ENCODE data around the gene FAM181A.

Gene FAM181A

GRCh38 chr14:93951635-93952540 lies 24.7 kb downstream of the FAM181A start:
- 73 to 74% methylated on average over 5 to 7 of the region's 7 CpGs for WGBS, 2 experiments (ENCODE audit: insufficient coverage in 2 of 2)
- Histone ChIP-seq H3K36me3 (ENCODE audit: control insufficient read depth, insufficient read depth, low read length) (no peaks in the 10 kb centered on the region), H3K4me1 (ENCODE audit: control insufficient read depth, insufficient read depth, low read length, poor library complexity, severe bottlenecking) (peaks cover 13% of the 10 kb centered on the region), H3K4me3 (ENCODE audit: extremely low read depth, insufficient read depth, low read length, poor library complexity, severe bottlenecking) (no peak overlapping the region), H3K9me3 (ENCODE audit: control insufficient read depth, low read length) (no peaks in the 10 kb centered on the region), H3K27ac (ENCODE audit: low read depth, low read length, severe bottlenecking) (no peak overlapping the region)

GRCh38 chr14:93952829-93953228 lies 25.7 kb downstream of the FAM181A start:
- 83 to 94% methylated on average over 3 of the region's 3 CpGs for WGBS, 2 experiments (ENCODE audit: insufficient coverage in 2 of 2)

GRCh38 chr14:93953263-93953662 lies 26.1 kb downstream of the FAM181A start:
- Histone ChIP-seq H3K4me1 (ENCODE audit: control insufficient read depth, insufficient read depth, low read length, poor library complexity, severe bottlenecking) (peaks cover 13% of the 10 kb centered on the region), H3K4me3 (ENCODE audit: extremely low read depth, insufficient read depth, low read length, poor library complexity, severe bottlenecking) (no peak overlapping the region), H3K36me3 (ENCODE audit: control insufficient read depth, insufficient read depth, low read length) (no peaks in the 10 kb centered on the region), H3K9me3 (ENCODE audit: control insufficient read depth, low read length) (no peaks in the 10 kb centered on the region), H3K27ac (ENCODE audit: low read depth, low read length, severe bottlenecking) (no peak overlapping the region)
- WGBS, 2 experiments (ENCODE audit: insufficient coverage in 2 of 2): 81 to 83% methylated on average over 14 of the region's 14 CpGs

More at GRCh38 chr14:93952829-93953228, 25.7 kb downstream of the FAM181A start:
- H3K27ac ChIP-seq (ENCODE audit: low read depth, low read length, severe bottlenecking): no peak overlapping the region
- peaks cover 13% of the 10 kb centered on the region for H3K4me1 ChIP-seq (ENCODE audit: control insufficient read depth, insufficient read depth, low read length, poor library complexity, severe bottlenecking)
- H3K9me3 ChIP-seq (ENCODE audit: control insufficient read depth, low read length): no peaks in the 10 kb centered on the region
- no peaks in the 10 kb centered on the region for H3K36me3 ChIP-seq (ENCODE audit: control insufficient read depth, insufficient read depth, low read length)
- no peak overlapping the region for H3K4me3 ChIP-seq (ENCODE audit: extremely low read depth, insufficient read depth, low read length, poor library complexity, severe bottlenecking)

- Histone ChIP-seq H3K4me1 (ENCODE audit: control insufficient read depth, insufficient read depth, low read length, poor library complexity, severe bottlenecking) (peaks cover 15% of the 10 kb centered on the region), H3K27ac (ENCODE audit: low read depth, low read length, severe bottlenecking) (no peak overlapping the region), H3K36me3 (ENCODE audit: control insufficient read depth, insufficient read depth, low read length) (no peaks in the 10 kb centered on the region), H3K9me3 (ENCODE audit: control insufficient read depth, low read length) (no peaks in the 10 kb centered on the region), H3K4me3 (ENCODE audit: extremely low read depth, insufficient read depth, low read length, poor library complexity, severe bottlenecking) (no peak overlapping the region)
- WGBS, 2 experiments (ENCODE audit: insufficient coverage in 2 of 2): 76 to 78% methylated on average over 10 to 17 of the region's 18 CpGs
These were observed 26.8 kb downstream of the FAM181A start for GRCh38 chr14:93953739-93954515.

- H3K36me3 ChIP-seq (ENCODE audit: control insufficient read depth, insufficient read depth, low read length): no peaks in the 10 kb centered on the region
- H3K27ac ChIP-seq (ENCODE audit: low read depth, low read length, severe bottlenecking): no peak overlapping the region
- 79 to 81% methylated on average over 3 to 4 of the region's 4 CpGs for WGBS, 2 experiments (ENCODE audit: insufficient coverage in 2 of 2)
- H3K4me3 ChIP-seq (ENCODE audit: extremely low read depth, insufficient read depth, low read length, poor library complexity, severe bottlenecking): no peak overlapping the region
- H3K9me3 ChIP-seq (ENCODE audit: control insufficient read depth, low read length): no peaks in the 10 kb centered on the region
- peaks cover 20% of the 10 kb centered on the region for H3K4me1 ChIP-seq (ENCODE audit: control insufficient read depth, insufficient read depth, low read length, poor library complexity, severe bottlenecking)
These were observed 27.3 kb downstream of the FAM181A start for GRCh38 chr14:93954516-93954830.

- H3K36me3 ChIP-seq (ENCODE audit: control insufficient read depth, insufficient read depth, low read length): no peaks in the 10 kb centered on the region
- no peaks in the 10 kb centered on the region for H3K9me3 ChIP-seq (ENCODE audit: control insufficient read depth, low read length)
- H3K27ac ChIP-seq (ENCODE audit: low read depth, low read length, severe bottlenecking): no peak overlapping the region
- no peak overlapping the region for H3K4me3 ChIP-seq (ENCODE audit: extremely low read depth, insufficient read depth, low read length, poor library complexity, severe bottlenecking)
- peaks cover 21% of the 10 kb centered on the region for H3K4me1 ChIP-seq (ENCODE audit: control insufficient read depth, insufficient read depth, low read length, poor library complexity, severe bottlenecking)
- WGBS, 2 experiments (ENCODE audit: insufficient coverage in 2 of 2): 80% methylated on average over 8 to 13 of the region's 19 CpGs
These were observed 28.0 kb downstream of the FAM181A start for GRCh38 chr14:93954900-93955849.

GRCh38 chr14:93955850-93956481 lies 28.8 kb downstream of the FAM181A start:
- H3K27ac ChIP-seq (ENCODE audit: low read depth, low read length, severe bottlenecking): no peak overlapping the region
- H3K4me1 ChIP-seq (ENCODE audit: control insufficient read depth, insufficient read depth, low read length, poor library complexity, severe bottlenecking): peaks cover 21% of the 10 kb centered on the region
- no peaks in the 10 kb centered on the region for H3K9me3 ChIP-seq (ENCODE audit: control insufficient read depth, low read length)
- H3K36me3 ChIP-seq (ENCODE audit: control insufficient read depth, insufficient read depth, low read length): no peaks in the 10 kb centered on the region
- 65 to 76% methylated on average over 2 to 6 of the region's 8 CpGs for WGBS, 2 experiments (ENCODE audit: insufficient coverage in 2 of 2)
- H3K4me3 ChIP-seq (ENCODE audit: extremely low read depth, insufficient read depth, low read length, poor library complexity, severe bottlenecking): no peak overlapping the region

- WGBS, 2 experiments (ENCODE audit: insufficient coverage in 2 of 2): 87 to 89% methylated on average over 8 to 10 of the region's 14 CpGs
- H3K9me3 ChIP-seq (ENCODE audit: control insufficient read depth, low read length): no peaks in the 10 kb centered on the region
These were observed 29.6 kb downstream of the FAM181A start for GRCh38 chr14:93956514-93957332.

GRCh38 chr14:93957333-93957710 lies 30.2 kb downstream of the FAM181A start:
- H3K4me1 ChIP-seq (ENCODE audit: control insufficient read depth, insufficient read depth, low read length, poor library complexity, severe bottlenecking): peaks cover 21% of the 10 kb centered on the region
- no peaks in the 10 kb centered on the region for H3K36me3 ChIP-seq (ENCODE audit: control insufficient read depth, insufficient read depth, low read length)
- no peak overlapping the region for H3K27ac ChIP-seq (ENCODE audit: low read depth, low read length, severe bottlenecking)
- no peaks in the 10 kb centered on the region for H3K9me3 ChIP-seq (ENCODE audit: control insufficient read depth, low read length)
- WGBS, 2 experiments (ENCODE audit: insufficient coverage in 2 of 2): 92 to 100% methylated on average over 4 to 5 of the region's 7 CpGs
- no peak overlapping the region for H3K4me3 ChIP-seq (ENCODE audit: extremely low read depth, insufficient read depth, low read length, poor library complexity, severe bottlenecking)

More at GRCh38 chr14:93956514-93957332, 29.6 kb downstream of the FAM181A start:
- Histone ChIP-seq H3K4me1 (ENCODE audit: control insufficient read depth, insufficient read depth, low read length, poor library complexity, severe bottlenecking) (peaks cover 21% of the 10 kb centered on the region), H3K4me3 (ENCODE audit: extremely low read depth, insufficient read depth, low read length, poor library complexity, severe bottlenecking) (no peak overlapping the region), H3K36me3 (ENCODE audit: control insufficient read depth, insufficient read depth, low read length) (no peaks in the 10 kb centered on the region), H3K27ac (ENCODE audit: low read depth, low read length, severe bottlenecking) (no peak overlapping the region)

All from mesodermal cell (in vitro differentiated cells).